Measurements from ENCODE around the gene KRTAP10-6. TPM values are rescaled to one million over a fixed set of nuclear protein-coding genes. Genes with fewer than 3 reads are reported as not detected.

KRTAP10-6 gene
- total RNA-seq, 4 donors from 2014 or later: not detected

GRCh38 chr21:44609193-44609592, 16.9 kb upstream of the KRTAP10-6 start:
- Histone ChIP-seq H3K27me3 (peaks cover 0 to 47% (median 0%) of the 10 kb centered on the region in 4 donors), H3K36me3 (no peaks in the 10 kb centered on the region), H3K9me3 (peaks cover 0 to 21% (median 0%) of the 10 kb centered on the region in 3 donors), H3K4me3 (no peak overlapping the region), H3K4me1 (no peaks in the 10 kb centered on the region), H3K27ac (no peak overlapping the region)
- TF ChIP-seq POLR2A (IDR thresholded peaks at IDR 0.05) (no peak), CTCF (IDR thresholded peaks at IDR 0.05) (no peak)
- intact Hi-C loops (cut with DNase I): no loop called here
- DNase-seq: no peak

- WGBS, 2 donors: 72 to 73% methylated on average over 4 of the region's 4 CpGs
- DNase-seq: no peak
- intact Hi-C loops (cut with DNase I): no loop called here
- Histone ChIP-seq H3K4me1 (no peaks in the 10 kb centered on the region), H3K4me3 (no peak overlapping the region), H3K27ac (no peak overlapping the region), H3K9me3 (peaks cover 0 to 21% (median 0%) of the 10 kb centered on the region in 3 donors), H3K27me3 (peaks cover 0 to 47% (median 0%) of the 10 kb centered on the region in 4 donors), H3K36me3 (no peaks in the 10 kb centered on the region)
- no peak for TF ChIP-seq POLR2A (IDR thresholded peaks at IDR 0.05)
- no peak for TF ChIP-seq CTCF (IDR thresholded peaks at IDR 0.05)
Observed at GRCh38 chr21:44606495-44606894, 14.2 kb upstream of the KRTAP10-6 start.

- H3K4me3 ChIP-seq: no peak overlapping the region
- WGBS, 2 donors: 73 to 81% methylated on average over 6 to 7 of the region's 8 CpGs
- H3K4me1 ChIP-seq: no peaks in the 10 kb centered on the region
- TF ChIP-seq POLR2A (IDR thresholded peaks at IDR 0.05) (no peak), CTCF (IDR thresholded peaks at IDR 0.05) (no peak)
- peaks cover 0 to 63% (median 0%) of the 10 kb centered on the region in 4 donors for H3K27me3 ChIP-seq
- no peaks in the 10 kb centered on the region for H3K9me3 ChIP-seq
- DNase-seq: no peak
- intact Hi-C loops (cut with DNase I): no loop called here
- H3K36me3 ChIP-seq: no peaks in the 10 kb centered on the region
- H3K27ac ChIP-seq: no peak overlapping the region
Observed at GRCh38 chr21:44603911-44604310, 11.6 kb upstream of the KRTAP10-6 start.

GRCh38 chr21:44603109-44603875, 11.0 kb upstream of the KRTAP10-6 start:
- H3K4me1 ChIP-seq: no peaks in the 10 kb centered on the region
- DNase-seq: no peak
- intact Hi-C loops (cut with DNase I): no loop called here
- H3K4me3 ChIP-seq: no peak overlapping the region
- 20 to 38% methylated on average over 4 to 9 of the region's 17 CpGs for WGBS, 2 donors
- TF ChIP-seq POLR2A (IDR thresholded peaks at IDR 0.05) (no peak), CTCF (IDR thresholded peaks at IDR 0.05) (no peak)
- H3K36me3 ChIP-seq: no peaks in the 10 kb centered on the region
- H3K27ac ChIP-seq: no peak overlapping the region
- H3K27me3 ChIP-seq: peaks cover 0 to 68% (median 0%) of the 10 kb centered on the region in 4 donors
- H3K9me3 ChIP-seq: no peaks in the 10 kb centered on the region

GRCh38 chr21:44602463-44602850, 10.2 kb upstream of the KRTAP10-6 start:
- TF ChIP-seq POLR2A (IDR thresholded peaks at IDR 0.05) (no peak), CTCF (IDR thresholded peaks at IDR 0.05) (no peak)
- no CpG with 5 or more reads among the region's 21 CpGs for WGBS, 2 donors
- H3K27me3 ChIP-seq: peaks cover 0 to 71% (median 0%) of the 10 kb centered on the region in 4 donors

More at GRCh38 chr21:44602463-44602850, 10.2 kb upstream of the KRTAP10-6 start:
- intact Hi-C loops (cut with DNase I): no loop called here
- no peak overlapping the region for H3K27ac ChIP-seq
- H3K4me1 ChIP-seq: no peaks in the 10 kb centered on the region
- H3K4me3 ChIP-seq: no peak overlapping the region
- H3K36me3 ChIP-seq: no peaks in the 10 kb centered on the region
- DNase-seq: no peak
- no peaks in the 10 kb centered on the region for H3K9me3 ChIP-seq
